H1 (cell line): ENCODE data around the gene SOAT2. TPM values are rescaled to one million over a fixed set of nuclear protein-coding genes. Genes with fewer than 3 reads are reported as not detected.

ENCODE experiments used
- CTCF ChIA-PET: fragments of 300-600 bp; sonication (Branson Sonifier 250); formaldehyde crosslinking; loops from one replicate; lab custom pipeline; 2021; ENCODE audit not compliant: partially characterized antibody; lab: Charles Lee
- POLR2A ChIA-PET: fragments of 300-600 bp; sonication (Branson Sonifier 250); formaldehyde crosslinking; loops from one replicate; lab custom pipeline; 2021; ENCODE audit warnings: inconsistent platforms; ENCODE audit not compliant: partially characterized antibody; lab: Charles Lee
- DNase-seq, 2 experiments: peaks; one replicate each; pipeline versions ENCODE4 v3.0.0 to v3.0.0-alpha.2; 2010 to 2022; ENCODE audit warnings: low spot score in 2 of 2, low read depth in 1 of 2, mixed read lengths in 1 of 2
- FAIRE-seq: peaks from 2 replicates; lab custom pipeline; 2011; peaks lifted over from hg19 to GRCh38; lab: Jason Lieb, UNC
- H2AFZ ChIP-seq: 2 replicates; pipeline ENCODE4 v1.8.1; 2012; ENCODE audit warnings: low read length, inconsistent platforms
- H2AK5ac ChIP-seq: 2 replicates; pipeline ENCODE4 v1.6.1; 2013; ENCODE audit warnings: low read depth, low read length
- H2BK120ac ChIP-seq: replicated peaks from 2 replicates; pipeline ENCODE3; 2013; ENCODE audit warnings: low read depth, low read length, inconsistent platforms
- H2BK12ac ChIP-seq: 2 replicates; pipeline ENCODE4 v1.6.1; 2013; ENCODE audit warnings: low read depth, low read length
- H2BK15ac ChIP-seq: 2 replicates; pipeline ENCODE4 v1.6.1; 2013; ENCODE audit warnings: low read length
- H2BK20ac ChIP-seq: 2 replicates; pipeline ENCODE4 v1.6.1; 2013; ENCODE audit warnings: low read length
- H2BK5ac ChIP-seq: 2 replicates; pipeline ENCODE4 v1.6.1; 2013; ENCODE audit warnings: low read depth, low read length
- H3K14ac ChIP-seq: 2 replicates; pipeline ENCODE4 v1.6.1; 2013; ENCODE audit warnings: inconsistent platforms; ENCODE audit not compliant: insufficient read length
- H3K18ac ChIP-seq: 2 replicates; pipeline ENCODE4 v1.6.1; 2013; ENCODE audit warnings: low read length; ENCODE audit errors: extremely low read depth
- H3K23ac ChIP-seq: 2 replicates; pipeline ENCODE4 v1.6.1; 2013; ENCODE audit warnings: inconsistent platforms; ENCODE audit not compliant: insufficient read length
- H3K23me2 ChIP-seq: 2 replicates; pipeline ENCODE4 v1.6.1; 2013; ENCODE audit warnings: low read depth, low read length
- H3K27ac ChIP-seq: 2 replicates; pipeline ENCODE4 v1.6.1; 2011; ENCODE audit warnings: low read depth, low read length, inconsistent platforms
- H3K27me3 ChIP-seq, 4 experiments: replicated peaks in 1 of 4; 1 replicate in 1 of 4; 2 replicates in 3 of 4; pipeline versions ENCODE4 v1.6.1 to v1.8.1; 2011 to 2013; ENCODE audit warnings: low read length in 3 of 4, mild to moderate bottlenecking in 3 of 4, inconsistent platforms in 2 of 4, mixed read lengths in 2 of 4, moderate library complexity in 1 of 4; ENCODE audit not compliant: control insufficient read depth in 3 of 4, insufficient read depth in 3 of 4; ENCODE audit errors: extremely low read depth in 1 of 4
- H3K36me3 ChIP-seq, 4 experiments: 2 replicates each; pipeline versions ENCODE4 v1.6.1 to v1.8.1; 2011 to 2013; ENCODE audit warnings: mild to moderate bottlenecking in 4 of 4, low read length in 3 of 4, moderate library complexity in 2 of 4, control low read depth in 1 of 4, inconsistent platforms in 1 of 4; ENCODE audit not compliant: insufficient read depth in 4 of 4, control insufficient read depth in 2 of 4
- H3K4ac ChIP-seq: replicated peaks from 2 replicates; pipeline ENCODE3; 2013; ENCODE audit warnings: low read length, low read depth, mixed read lengths, inconsistent platforms; ENCODE audit not compliant: insufficient read length
- H3K4me1 ChIP-seq, 4 experiments: replicated peaks in 1 of 4; 1 replicate in 1 of 4; 2 replicates in 3 of 4; pipeline versions ENCODE4 v1.6.1 to v1.8.1; 2011 to 2013; ENCODE audit warnings: low read length in 3 of 4, inconsistent platforms in 2 of 4, mixed read lengths in 1 of 4; ENCODE audit not compliant: insufficient read depth in 4 of 4, control insufficient read depth in 3 of 4
- H3K4me2 ChIP-seq, 2 experiments: 2 replicates each; pipeline versions ENCODE4 v1.6.1 to v1.8.1; 2011 to 2013; ENCODE audit warnings: low read depth in 2 of 2, low read length in 2 of 2, control low read depth in 1 of 2, inconsistent platforms in 1 of 2, mild to moderate bottlenecking in 1 of 2; ENCODE audit not compliant: insufficient read depth in 1 of 2
- H3K4me3 ChIP-seq, 4 experiments: fragments of 200-600, 300-600 bp in 1 of 4; sonication (generic), shearing (Covaris generic), sonication (Bioruptor Twin) in 1 of 4; 2 replicates each; pipeline versions ENCODE4 v1.5.1 to v1.8.1; 2011 to 2016; ENCODE audit warnings: low read length in 4 of 4, low read depth in 3 of 4, control low read depth in 2 of 4, inconsistent platforms in 2 of 4, mild to moderate bottlenecking in 2 of 4, mixed read lengths in 1 of 4, moderate library complexity in 1 of 4; ENCODE audit not compliant: insufficient read depth in 2 of 4; ENCODE audit errors: extremely low read depth in 1 of 4
- H3K56ac ChIP-seq: replicated peaks from 2 replicates; pipeline ENCODE3; 2013; ENCODE audit warnings: low read depth, mild to moderate bottlenecking, mixed read lengths, low read length, inconsistent platforms; ENCODE audit not compliant: insufficient read length
- H3K79me1 ChIP-seq: 2 replicates; pipeline ENCODE4 v1.6.1; 2013; ENCODE audit warnings: low read depth, low read length, control low read depth
- H3K79me2 ChIP-seq, 2 experiments: 2 replicates each; pipeline versions ENCODE4 v1.6.1 to v1.8.1; 2012 to 2013; ENCODE audit warnings: low read length in 2 of 2, mild to moderate bottlenecking in 2 of 2, inconsistent platforms in 1 of 2; ENCODE audit not compliant: insufficient read depth in 2 of 2, control insufficient read depth in 1 of 2
- H3K9ac ChIP-seq, 4 experiments: replicated peaks in 1 of 4; 1 replicate in 1 of 4; 2 replicates in 3 of 4; pipeline versions ENCODE4 v1.6.1 to v1.8.1; 2011 to 2013; ENCODE audit warnings: low read depth in 3 of 4, low read length in 3 of 4, control low read depth in 2 of 4, mild to moderate bottlenecking in 2 of 4, moderate library complexity in 2 of 4, inconsistent platforms in 1 of 4; ENCODE audit errors: extremely low read depth in 1 of 4
- H3K9me3 ChIP-seq, 2 experiments: 2 replicates each; pipeline versions ENCODE4 v1.6.1 to v1.8.1; 2012 to 2013; ENCODE audit warnings: mild to moderate bottlenecking in 2 of 2, moderate library complexity in 2 of 2, control low read depth in 1 of 2, inconsistent platforms in 1 of 2, low read depth in 1 of 2, low read length in 1 of 2, mixed read lengths in 1 of 2; ENCODE audit not compliant: insufficient read depth in 2 of 2
- H4K20me1 ChIP-seq, 2 experiments: replicated peaks in 1 of 2; 2 replicates each; pipeline versions ENCODE3 to v1.8.1; 2011 to 2013; ENCODE audit warnings: inconsistent platforms in 2 of 2, low read length in 2 of 2, mild to moderate bottlenecking in 1 of 2; ENCODE audit not compliant: insufficient read depth in 2 of 2, control insufficient read depth in 1 of 2
- H4K5ac ChIP-seq: 2 replicates; pipeline ENCODE4 v1.6.1; 2013; ENCODE audit warnings: low read length, low read depth, mixed read lengths, inconsistent platforms; ENCODE audit not compliant: insufficient read length
- H4K8ac ChIP-seq: 2 replicates; pipeline ENCODE4 v1.8.0; 2013; ENCODE audit warnings: mild to moderate bottlenecking, moderate library complexity, low read length, inconsistent platforms; ENCODE audit not compliant: insufficient read depth; ENCODE audit errors: extremely low read depth
- H4K91ac ChIP-seq: replicated peaks from 2 replicates; pipeline ENCODE3; 2013; ENCODE audit warnings: low read length, mixed read lengths, inconsistent platforms; ENCODE audit not compliant: insufficient read length
- CBX5 ChIP-seq: fragments of 300-800, 300-1000 bp; sonication (generic); IDR thresholded peaks from 2 replicates; pipeline ENCODE4 v1.7.1; 2016; ENCODE audit warnings: antibody characterized with exemption, low read length, low read depth
- CTBP2 ChIP-seq: IDR thresholded peaks from 2 replicates; pipeline ENCODE4 v1.7.0; 2011; ENCODE audit warnings: borderline replicate concordance, mild to moderate bottlenecking, moderate library complexity, mixed read lengths, low read length; ENCODE audit not compliant: insufficient read depth, insufficient read length
- KDM5A ChIP-seq: fragments of 200-600 bp; IDR thresholded peaks from 2 replicates; pipeline ENCODE4 v1.7.1; 2012; ENCODE audit warnings: mild to moderate bottlenecking, low read length, inconsistent platforms, mixed read lengths
- POLR2A ChIP-seq, 2 experiments: IDR thresholded peaks; 1 replicate in 1 of 2; 2 replicates in 1 of 2; pipeline ENCODE4 v1.6.1; 2011; ENCODE audit warnings: low read depth in 2 of 2, low read length in 2 of 2, mild to moderate bottlenecking in 2 of 2; ENCODE audit errors: control extremely low read depth in 1 of 2
- SIN3A ChIP-seq, 2 experiments: IDR thresholded peaks in 1 of 2; conservative IDR thresholded peaks in 1 of 2; 2 replicates each; pipeline ENCODE4 v1.6.1; 2011 to 2012; ENCODE audit warnings: low read length in 2 of 2, improper control_type of control experiment in 1 of 2, low read depth in 1 of 2, mild to moderate bottlenecking in 1 of 2
- SP2 ChIP-seq: IDR thresholded peaks from 2 replicates; pipeline ENCODE4 v1.6.1; 2012; ENCODE audit warnings: mild to moderate bottlenecking, low read length, inconsistent platforms
- ZNF274 ChIP-seq: IDR thresholded peaks from 2 replicates; pipeline ENCODE4 v1.7.0; 2012; ENCODE audit warnings: low read length, borderline replicate concordance; ENCODE audit errors: extremely low read depth
- WGBS, 2 experiments: shearing (Covaris generic) in 1 of 2; methylation state at CpG; one replicate each; pipeline versions ENCODE4 v1.1.6 to v1.1.7; 2013 to 2015; ENCODE audit warnings: low lambda C conversion rate in 2 of 2, mixed read lengths in 2 of 2, inconsistent platforms in 1 of 2, low coverage in 1 of 2, missing lambda C conversion rate in 1 of 2; ENCODE audit not compliant: insufficient replicate concordance in 2 of 2, insufficient coverage in 1 of 2, insufficient read length in 1 of 2; ENCODE audit errors: extremely low coverage in 1 of 2, missing lambda C conversion rate in 1 of 2; 5-methylcytosine and 5-hydroxymethylcytosine counted together
- polyA plus RNA-seq, 7 experiments: library from polyadenylated mRNA; depleted of rRNA in 3 of 7; stranded (reverse) in 5 of 7; unstranded in 2 of 7; fragments of >200 nt in 5 of 7; fragments of 200-250 nt in 2 of 7; gene quantifications; 1 replicate in 5 of 7; 2 replicates in 1 of 7; 4 replicates in 1 of 7; pipeline versions ENCODE4 v1.2.1 to v1.2.3, GENCODE V29; 2011 to 2013; ENCODE audit warnings: missing spikeins in 2 of 7, mixed read lengths in 2 of 7
- total RNA-seq: library from RNA; stranded (reverse); fragmentation: NEBNext Ultra II Directional; extraction: Animal tissue kit (Norgen Biotek cat#: 25700); gene quantifications from 2 replicates; pipeline ENCODE4 v1.2.1, GENCODE V29; 2021

Gene SOAT2
- total and polyA plus RNA-seq, 2 of the 8 experiments (the other 6 are each of a cell fraction or from before 2014, with no cell fraction given), result 0.08 TPM; not detected in 1

GRCh38 chr12:53065470-53065869 lies 37.8 kb upstream of the SOAT2 start:
- H3K14ac ChIP-seq, result no peak overlapping the region
- peaks cover 0 to 2% (median 0%) of the 10 kb centered on the region in 4 experiments; a peak in 2 of 7 replicates for H3K27me3 ChIP-seq
- no peak overlapping the region for H3K23ac ChIP-seq
- no peak overlapping the region for H3K56ac ChIP-seq
- WGBS, 2 experiments, result 85% methylated on average over 7 of the region's 7 CpGs; no CpG with 5 or more reads in 1 of the 2 experiments
- H3K4me1 ChIP-seq, result peaks cover 4 to 23% (median 6%) of the 10 kb centered on the region in 4 experiments
- no peak for FAIRE-seq
- no peak overlapping the region for H2BK20ac ChIP-seq
- no peak overlapping the region for H3K4me2 ChIP-seq
- H4K20me1 ChIP-seq, result peaks cover 0 to 2% of the 10 kb centered on the region in 2 experiments
- no peak for TF ChIP-seq POLR2A (IDR thresholded peaks at IDR 0.05; ENCODE audit: control extremely low read depth in 1 of 2, low read depth in 2 of 2, low read length in 2 of 2)
- no peak for TF ChIP-seq KDM5A
- TF ChIP-seq CBX5, result no peak
- TF ChIP-seq SP2, result no peak
- no peak for TF ChIP-seq ZNF274
- no peak for TF ChIP-seq SIN3A (conservative IDR thresholded peaks at IDR 0.05 in 1 of 2, IDR thresholded peaks at IDR 0.05 in 1 of 2; ENCODE audit: low read depth in 1 of 2, low read length in 2 of 2)
- no peak for TF ChIP-seq CTBP2
- H4K8ac ChIP-seq, result 0 out of 2 replicates have a peak overlapping the region, but pooled peaks have one; percentile 8
- no peaks in the 10 kb centered on the region for H3K23me2 ChIP-seq
- H3K4ac ChIP-seq, result no peak overlapping the region
- H3K9me3 ChIP-seq, result no peaks in the 10 kb centered on the region
- no peak overlapping the region for H2BK12ac ChIP-seq
- no peak overlapping the region for H2BK15ac ChIP-seq
- CTCF ChIA-PET, result interaction anchor here (0.5 to 22.4 kb wide), 35 partner anchors 15 to 618 kb away, joined by 3 to 531 read pairs (median 5); partner anchors contain the start of genes CSAD, ESPL1, IGFBP6 and SOAT2
- no peak overlapping the region for H3K27ac ChIP-seq
- no peaks in the 10 kb centered on the region for H3K79me2 ChIP-seq
- no peak overlapping the region for H2AFZ ChIP-seq
- H2BK120ac ChIP-seq, result no peak overlapping the region
- no peak overlapping the region for H4K5ac ChIP-seq
- H3K36me3 ChIP-seq, result no peaks in the 10 kb centered on the region
- POLR2A ChIA-PET, result interaction anchor here (0.6 to 2.8 kb wide), 13 partner anchors 8 to 94 kb away, joined by 3 to 16 read pairs (median 4); partner anchors contain the start of genes IGFBP6 and SPRYD3
- H3K18ac ChIP-seq, result no peak overlapping the region
- H2AK5ac ChIP-seq, result no peak overlapping the region
- H3K9ac ChIP-seq, result no peak overlapping the region
- no peak for DNase-seq
- no peak overlapping the region for H3K4me3 ChIP-seq
- no peak overlapping the region for H2BK5ac ChIP-seq
- no peaks in the 10 kb centered on the region for H3K79me1 ChIP-seq
- H4K91ac ChIP-seq, result no peak overlapping the region
